GM06990 (cell line): Measurements from ENCODE around the gene GCNA.

Experiments used
- DNase-seq: peaks from one replicate; pipeline ENCODE4 v3.0.0-alpha.2; 2011; ENCODE audit not compliant: insufficient read length; ENCODE audit errors: extremely low read depth
- H3K27me3 ChIP-seq: replicated peaks from 2 replicates; pipeline ENCODE4 v1.6.0; 2011; ENCODE audit warnings: low read length; ENCODE audit not compliant: control insufficient read depth, insufficient read depth
- H3K36me3 ChIP-seq: 2 replicates; pipeline ENCODE4 v1.5.1; 2011; ENCODE audit warnings: low read length; ENCODE audit not compliant: control insufficient read depth, insufficient read depth
- H3K4me3 ChIP-seq: replicated peaks from 2 replicates; pipeline ENCODE4 v1.5.1; 2011; ENCODE audit warnings: low read depth, mild to moderate bottlenecking, control low read depth, low read length
- CTCF ChIP-seq: IDR thresholded peaks from 2 replicates; pipeline ENCODE4 v1.5.1; 2011; ENCODE audit warnings: low read length, control low read depth, mild to moderate bottlenecking, inconsistent platforms; ENCODE audit not compliant: insufficient read depth, poor library complexity, severe bottlenecking

The GCNA gene

DNA sequence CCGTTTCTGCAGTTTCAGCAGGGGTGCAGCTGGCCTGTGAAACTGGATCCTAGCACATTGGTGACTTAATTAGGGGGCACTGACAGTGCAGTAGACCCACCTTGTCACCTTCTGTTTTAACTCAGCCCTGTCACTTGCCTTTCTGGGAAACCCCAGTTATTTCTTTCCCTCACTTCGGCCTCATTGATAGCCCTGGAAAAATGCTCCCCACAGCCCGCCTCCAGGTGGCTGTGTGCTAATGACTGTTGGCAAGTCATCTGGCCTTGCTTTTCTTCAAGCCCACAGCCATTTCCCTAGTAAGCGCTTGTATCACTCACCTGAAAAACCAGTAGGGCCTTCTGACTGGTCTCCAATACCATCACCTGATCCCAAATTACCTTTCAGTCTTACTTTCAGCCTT, 36.8 kb downstream of the GCNA start:
- H3K4me3 ChIP-seq, result no peak overlapping the region
- no peak for DNase-seq
- TF ChIP-seq CTCF, result no peak
- H3K36me3 ChIP-seq, result peaks cover 3% of the 10 kb centered on the region; the same call in 1 of the 2 replicates
- H3K27me3 ChIP-seq, result no peaks in the 10 kb centered on the region

DNA sequence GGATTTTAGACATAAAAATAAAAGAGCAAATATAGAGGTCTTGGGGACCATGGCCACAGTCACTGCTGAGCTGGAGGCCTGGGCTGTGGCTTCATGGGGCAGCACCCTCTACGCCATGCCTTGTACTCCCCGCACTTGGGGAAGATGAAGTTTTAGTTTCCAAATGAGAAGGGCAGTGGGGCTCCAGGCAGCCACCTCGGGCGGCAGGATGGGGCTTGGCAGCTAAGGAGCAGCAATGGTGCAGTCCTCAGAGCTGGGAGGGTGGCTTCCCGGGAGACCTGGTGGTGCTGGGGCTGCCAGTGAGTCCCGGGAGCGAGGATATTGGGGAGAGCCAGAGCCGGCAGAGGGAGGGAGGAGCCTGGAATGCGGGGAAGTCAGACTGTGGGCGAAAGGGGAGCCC, 37.7 kb downstream of the GCNA start:
- TF ChIP-seq CTCF, result no peak
- H3K4me3 ChIP-seq, result no peak overlapping the region
- DNase-seq, result no peak
- peaks cover 2% of the 10 kb centered on the region; the same call in 1 of the 2 replicates for H3K36me3 ChIP-seq
- H3K27me3 ChIP-seq, result no peaks in the 10 kb centered on the region

DNA sequence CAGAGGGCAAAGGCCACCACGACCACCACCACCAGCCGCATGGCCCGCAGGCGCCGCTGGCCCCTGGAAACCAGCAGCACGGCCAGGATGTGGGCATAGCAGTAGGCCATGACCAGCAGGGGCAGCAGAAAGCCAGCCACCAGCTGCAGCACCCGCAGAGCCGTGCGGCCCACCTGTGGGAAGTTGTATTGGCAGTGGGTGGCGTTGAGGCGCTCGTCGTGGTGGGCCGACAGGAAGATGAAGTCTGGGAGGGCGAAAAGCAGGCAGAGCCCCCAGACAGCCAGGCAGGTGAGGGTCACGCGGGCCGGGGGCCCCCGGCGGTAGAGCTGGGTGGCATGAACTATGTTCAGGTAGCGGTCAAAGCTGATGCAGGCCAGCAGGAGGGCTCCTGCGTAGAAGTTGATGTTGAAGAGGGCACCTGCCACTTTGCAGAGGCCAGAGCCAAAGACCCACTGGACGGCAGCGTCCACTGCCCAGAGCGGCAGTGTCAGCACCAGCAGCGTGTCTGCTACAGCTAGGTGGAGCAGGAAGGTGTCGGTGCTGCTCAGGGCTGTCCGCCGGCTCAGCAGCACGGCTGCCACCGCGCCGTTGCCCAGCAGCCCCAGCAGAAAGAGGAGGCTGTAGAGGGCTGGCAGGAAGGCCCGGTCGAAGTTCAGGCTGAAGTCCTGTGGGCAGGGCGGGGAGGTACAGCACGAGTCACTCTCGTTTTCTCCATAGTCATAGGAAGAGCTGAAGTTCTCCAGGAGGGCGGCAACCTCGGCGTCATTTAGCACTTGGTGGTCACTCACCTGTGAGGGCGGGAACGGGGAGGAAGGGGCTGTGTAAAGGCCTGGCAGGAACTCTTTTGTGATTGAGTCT, 38.7 kb downstream of the GCNA start:
- no peak for DNase-seq
- peaks cover 2% of the 10 kb centered on the region; the same call in 1 of the 2 replicates for H3K36me3 ChIP-seq
- no peak overlapping the region for H3K4me3 ChIP-seq
- TF ChIP-seq CTCF, result no peak
- H3K27me3 ChIP-seq, result no peaks in the 10 kb centered on the region

DNA sequence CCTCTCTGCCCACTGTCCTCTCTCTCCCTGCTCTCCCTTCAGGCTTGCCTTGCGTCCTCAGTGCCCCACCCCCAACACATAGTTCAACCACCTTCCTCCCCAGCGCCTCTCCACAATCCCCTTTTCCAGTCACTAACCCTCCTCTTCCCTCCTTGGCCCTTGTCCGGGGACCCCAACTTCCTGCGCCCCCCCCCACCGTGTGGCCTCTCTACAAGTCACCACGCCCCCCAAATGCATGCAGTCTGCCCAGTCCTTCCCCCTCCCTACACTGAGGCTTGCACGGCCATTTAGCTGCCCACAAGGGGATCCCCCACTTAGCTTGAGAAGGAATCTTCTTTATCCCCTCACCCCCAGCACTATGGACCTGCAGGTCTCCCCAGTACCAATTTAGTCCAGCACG, 39.5 kb downstream of the GCNA start:
- Histone ChIP-seq H3K27me3 (no peaks in the 10 kb centered on the region), H3K4me3 (peak overlapping the region; percentile 29)
- no peak for TF ChIP-seq CTCF

DNA sequence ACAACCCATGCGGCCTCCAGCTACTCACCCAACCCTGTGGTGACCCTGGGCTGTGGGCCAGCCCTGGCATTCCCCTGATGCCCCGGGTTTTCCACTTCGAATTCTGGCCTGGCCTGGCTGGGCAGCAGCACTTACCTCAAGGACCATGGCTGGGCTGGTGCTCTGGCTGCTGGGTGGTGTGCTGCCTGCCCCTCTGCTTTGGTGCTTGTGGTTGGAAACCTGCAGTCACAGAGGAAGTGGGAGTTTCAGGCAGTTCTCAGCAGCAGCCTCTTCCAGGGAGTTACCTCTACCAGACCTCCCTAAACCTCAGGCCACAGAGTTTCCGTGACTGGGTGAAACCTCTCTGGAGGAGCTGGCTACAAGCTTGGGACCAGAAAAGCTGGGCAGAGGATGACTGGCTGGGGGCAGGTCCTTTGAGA, 40.1 kb downstream of the GCNA start, which contains the start of gene CXCR3:
TSS of gene CXCR3 (minus strand) at position 209 of the 419 bp plus-strand sequence. CDS start at position 147, 62 bp downstream.
- TF ChIP-seq CTCF, result no peak
- Histone ChIP-seq H3K27me3 (no peaks in the 10 kb centered on the region), H3K4me3 (peak within 1 kb of the TSS; percentile 29), H3K36me3 (peaks cover 2% of the 10 kb centered on the region; the same call in 1 of the 2 replicates)
- peak; percentile 79 for DNase-seq

More for the DNA sequence above, 39.5 kb downstream of the GCNA start:
- H3K36me3 ChIP-seq, result peaks cover 2% of the 10 kb centered on the region; the same call in 1 of the 2 replicates
- no peak for DNase-seq

DNA sequence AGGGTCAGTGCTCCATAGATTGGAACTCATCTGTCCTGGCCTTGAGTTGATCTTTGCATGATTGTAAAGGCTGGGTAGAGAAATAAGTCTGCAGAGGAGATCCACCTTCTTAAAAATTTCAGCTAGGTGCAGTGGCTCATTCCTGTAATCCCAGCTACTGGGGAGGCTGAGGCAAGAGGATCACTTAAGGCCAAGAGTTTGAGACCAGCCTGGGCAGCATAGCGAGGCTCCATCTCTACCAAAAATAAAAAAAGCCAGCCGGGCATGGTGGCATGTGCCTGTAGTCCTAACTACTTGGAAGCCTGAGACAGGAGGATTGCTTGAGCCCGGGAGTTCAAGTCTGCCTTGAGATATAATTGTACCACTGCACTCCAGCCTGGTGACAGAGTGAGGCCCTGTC, 40.5 kb downstream of the GCNA start:
- no peak for TF ChIP-seq CTCF
- H3K36me3 ChIP-seq, result peaks cover 2% of the 10 kb centered on the region; the same call in 1 of the 2 replicates
- H3K4me3 ChIP-seq, result peak overlapping the region; percentile 4; the same call in 1 of the 2 replicates
- DNase-seq, result no peak
- H3K27me3 ChIP-seq, result no peaks in the 10 kb centered on the region
